NCI-H748 (cell line): ENCODE results near the gene UCP1.
A peak's percentile ranks its signal among the peaks of the same experiment; 100 is the strongest.
"Not testable (repeated sequence)": the region's sequence is repeated elsewhere in the genome, so short reads cannot be mapped to it uniquely, and the experiment has no call there.

Source experiments
- DNase-seq: peaks from one replicate; lab custom pipeline; 2025; ENCODE audit not compliant: unreplicated experiment; lab: John Stamatoyannopoulos, UW

The UCP1 gene

DNA sequence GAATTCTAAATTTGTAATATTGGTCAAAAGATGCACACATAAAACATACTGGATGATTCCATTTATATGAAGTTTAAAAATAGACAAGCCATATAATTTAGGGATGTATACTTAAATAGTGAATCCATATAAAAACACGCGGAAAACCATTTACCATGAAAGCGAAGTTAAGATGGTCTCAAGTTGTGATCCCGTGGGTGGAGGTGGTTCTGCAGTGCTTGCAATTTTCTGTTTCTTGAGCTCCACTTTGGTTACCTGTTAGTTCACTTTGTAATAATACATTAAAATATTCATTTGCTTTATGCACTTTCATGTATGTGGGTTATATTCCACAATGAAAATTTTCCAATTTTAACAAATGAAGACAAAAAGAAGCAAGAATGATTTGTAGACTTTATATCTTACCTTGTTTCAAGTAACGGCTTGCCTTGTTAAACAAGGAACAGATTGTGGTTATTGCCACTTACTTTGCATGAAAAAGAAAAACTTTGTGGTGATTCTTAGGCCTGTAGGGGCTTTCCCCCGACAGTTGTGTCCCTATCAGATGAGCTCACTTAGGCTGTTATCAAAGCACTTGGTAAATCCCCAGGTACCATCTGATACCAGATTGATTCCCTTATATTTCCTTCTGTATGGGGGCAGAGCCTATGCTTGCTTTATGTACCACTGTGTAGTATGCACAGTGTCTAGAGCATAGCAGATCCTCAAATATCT, 12.2 kb downstream of the UCP1 start:
- no peak for DNase-seq

- DNase-seq: no peak
Observed at GRCh38 chr4:140533951-140534480, 34.7 kb downstream of the UCP1 start.

DNA sequence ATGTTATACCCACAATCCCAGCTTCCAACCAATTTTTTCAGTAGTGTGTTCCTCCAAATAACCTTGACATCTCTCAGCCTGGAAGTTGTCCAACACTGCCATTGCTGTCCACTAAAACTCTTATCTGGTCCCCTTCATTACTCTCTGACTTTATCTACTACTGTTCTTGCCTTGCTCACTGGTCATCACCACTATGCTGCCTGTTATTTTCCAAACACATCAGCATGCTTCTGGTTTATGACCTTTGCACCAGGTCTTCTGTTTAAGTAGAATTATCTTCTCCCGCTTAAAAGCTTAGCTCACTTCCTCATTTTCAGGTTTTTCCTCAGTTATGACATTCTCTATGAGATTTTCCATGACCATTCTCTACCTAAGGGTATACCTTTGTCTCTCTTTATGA, 39.3 kb downstream of the UCP1 start:
- DNase-seq: no peak

GRCh38 chr4:140523857-140524742, 44.7 kb downstream of the UCP1 start, which contains the start of gene ELMOD2:
Gene ELMOD2 (plus strand): TSS chr4:140524168. CDS start chr4:140525429, 1,261 bp downstream.
- peak; percentile 97 for DNase-seq

DNA sequence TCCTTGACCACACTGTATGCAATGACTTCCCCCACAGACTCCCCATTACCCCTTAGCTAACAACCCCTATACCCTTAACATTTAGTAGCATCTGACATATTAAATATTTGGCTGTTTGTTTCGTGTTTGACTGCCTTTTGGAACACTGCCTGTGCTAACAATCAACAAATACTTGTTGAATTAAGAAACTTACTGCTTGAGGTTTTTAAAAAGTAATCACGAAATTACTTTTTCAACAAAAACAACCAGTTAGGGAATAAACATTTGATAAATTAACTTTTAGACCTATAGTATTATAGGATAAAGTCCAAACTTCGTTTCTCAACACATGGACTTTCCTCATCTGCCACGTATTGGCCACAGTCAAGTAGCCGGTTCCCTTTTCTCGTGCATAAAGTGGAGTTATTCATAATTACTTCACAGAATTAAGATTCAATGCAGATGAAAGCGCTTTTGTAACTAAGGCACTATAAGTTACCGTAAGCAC, 45.3 kb downstream of the UCP1 start:
- no peak for DNase-seq

DNA sequence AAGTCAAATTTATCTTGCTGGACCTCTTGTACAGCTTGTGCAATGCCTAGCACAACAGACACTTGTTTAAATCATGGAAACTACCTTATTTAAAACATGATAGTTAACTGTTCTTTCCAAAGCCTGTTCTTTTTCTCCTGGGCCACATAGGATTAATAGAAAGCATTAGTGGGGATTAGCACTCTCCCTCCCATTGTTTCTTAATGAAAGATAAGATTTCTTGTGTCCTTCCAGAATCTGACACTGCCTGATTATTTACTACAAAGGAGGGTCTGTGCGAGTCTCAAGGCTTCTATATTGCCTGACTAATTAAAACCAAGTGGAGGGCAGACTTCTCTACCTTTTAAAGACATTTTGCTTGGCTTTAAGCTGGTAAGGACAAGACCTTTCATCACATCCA, 53.3 kb downstream of the UCP1 start:
- DNase-seq: no peak

DNA sequence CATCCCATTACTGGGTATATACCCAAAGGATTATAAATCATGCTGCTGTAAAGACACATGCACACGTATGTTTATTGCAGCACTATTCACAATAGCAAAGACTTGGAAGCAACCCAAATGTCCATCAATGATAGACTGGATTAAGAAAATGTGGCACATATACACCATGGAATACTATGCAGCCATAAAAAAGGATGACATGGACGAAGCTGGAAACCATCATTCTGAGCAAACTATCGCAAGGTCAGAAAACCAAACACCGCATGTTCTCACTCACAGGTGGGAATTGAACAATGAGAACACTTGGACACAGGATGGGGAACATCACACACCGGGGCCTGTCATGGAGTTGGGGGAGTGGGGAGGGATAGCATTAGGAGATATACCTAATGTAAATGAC, 55.0 kb downstream of the UCP1 start:
- DNase-seq: not testable (repeated sequence)
